Stomach (tissue), 9 donors: Measurements from ENCODE around the gene KLHL29. TPM values are rescaled to one million over a fixed set of nuclear protein-coding genes. Genes with fewer than 3 reads are reported as not detected.

Experiments used
- DNase-seq, 2 donors: peaks; one replicate each; pipeline versions ENCODE4 v3.0.0 to v3.0.0-alpha.2; 2013 to 2019
- H3K27ac ChIP-seq, 5 donors: fragments of 200-600 bp in 4 of 5; sonication (generic) in 4 of 5; one replicate each; pipeline ENCODE4 v1.5.1; 2013 to 2019; ENCODE audit warnings: mild to moderate bottlenecking in 1 of 5, moderate library complexity in 1 of 5
- H3K27me3 ChIP-seq, 3 donors: fragments of 200-600 bp; sonication (generic); one replicate each; pipeline ENCODE4 v1.5.1; 2017 to 2019; ENCODE audit warnings: mixed run types in 1 of 3
- H3K36me3 ChIP-seq, 4 donors: fragments of 200-600 bp; sonication (generic); 1 replicate in 3 of 4; 2 replicates in 1 of 4; pipeline ENCODE4 v1.5.1; 2016 to 2019
- H3K4me1 ChIP-seq, 4 donors: fragments of 200-600 bp; sonication (generic); one replicate each; pipeline ENCODE4 v1.5.1; 2016 to 2019
- H3K4me3 ChIP-seq, 4 donors: fragments of 200-600 bp; sonication (generic) in 3 of 4; one replicate each; pipeline ENCODE4 v1.5.1; 2016 to 2019; ENCODE audit warnings: mild to moderate bottlenecking in 1 of 4
- H3K9me3 ChIP-seq, 4 donors: fragments of 200-600 bp; sonication (generic); one replicate each; pipeline ENCODE4 v1.5.1; 2016 to 2019
- EP300 ChIP-seq: sonication (generic); formaldehyde crosslinking; IDR thresholded peaks from one replicate; pipeline ENCODE4 v1.6.1; 2017; ENCODE audit warnings: antibody characterized with exemption
- POLR2A ChIP-seq, 4 donors: fragments of 450-650 bp; IDR thresholded peaks; one replicate each; pipeline ENCODE4 v1.6.1; 2016; ENCODE audit warnings: antibody characterized with exemption in 4 of 4, control low read depth in 2 of 4, mild to moderate bottlenecking in 1 of 4, moderate library complexity in 1 of 4
- POLR2AphosphoS5 ChIP-seq, 3 donors: sonication (generic); formaldehyde crosslinking; IDR thresholded peaks; one replicate each; pipeline ENCODE4 v1.6.1; 2016; ENCODE audit warnings: antibody characterized with exemption in 3 of 3
- WGBS, 5 donors: extraction: QIAGEN DNeasy Blood & Tissue Kit in 3 of 5; methylation state at CpG; one replicate each; pipeline versions ENCODE4 v1.1.5 to v1.1.7; 2013 to 2018; 5-methylcytosine and 5-hydroxymethylcytosine counted together
- intact Hi-C: fragments of 100-400 bp; cut with DNase I; formaldehyde crosslinking; loops from one replicate; pipeline ENCODE4 v1.15.1; 2023; ENCODE audit warnings: low total_unique reads
- polyA plus RNA-seq, 3 donors: library from polyadenylated mRNA; stranded (reverse); fragments of 200-250 nt; gene quantifications; one replicate each; pipeline ENCODE4 v1.2.3, GENCODE V29; 2013
- total RNA-seq, 5 donors: library from RNA; depleted of rRNA; stranded (reverse); fragments of >200 nt; gene quantifications; one replicate each; pipeline versions ENCODE4 v1.1.0 to v1.2.3, GENCODE V29; 2014 to 2016
- TF ChIP-seq, protein P1 (sequence below), 7 experiments: fragments of 450-650 bp in 4 of 7; fragments of 200-600 bp in 3 of 7; sonication (generic) in 3 of 7; IDR thresholded peaks; one replicate each; pipeline ENCODE4 v1.5.1; 2016 to 2019; ENCODE audit warnings: antibody characterized with exemption in 7 of 7, control low read depth in 2 of 7, mild to moderate bottlenecking in 1 of 7
- donor health status: healthy with polysubstance abuse.
- donor health status: Bipolar disorder and iron deficiency.
- donor health status: healthy.

Gene KLHL29
- total and polyA plus RNA-seq, 8 donors = under 0.01 to 6.6 (median 1.3) TPM

DNA sequence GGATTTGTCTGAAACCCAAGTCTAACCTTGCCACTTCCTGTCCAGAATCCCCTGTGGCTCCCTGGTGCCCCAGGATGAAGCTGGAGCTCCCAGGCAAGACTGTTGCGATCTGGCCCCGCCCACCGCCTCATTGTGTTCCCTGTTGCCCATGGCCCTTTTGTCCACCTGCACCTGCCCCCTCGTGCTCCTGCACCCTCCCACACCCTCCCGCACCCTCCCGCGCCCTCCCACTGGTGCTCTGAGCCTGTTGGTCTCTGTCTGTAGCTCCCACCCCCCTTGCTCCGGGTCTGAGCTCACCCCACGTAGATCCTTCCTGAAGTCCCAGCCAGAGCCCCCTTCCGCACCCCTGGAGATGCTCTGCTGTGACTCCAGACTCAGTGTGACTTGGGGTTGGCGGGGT lies 297.5 kb downstream of the KLHL29 start:
- Histone ChIP-seq H3K36me3 (peaks cover 0 to 6% (median 0%) of the 10 kb centered on the region in 4 donors), H3K4me1 (peaks cover 0 to 18% (median 0%) of the 10 kb centered on the region in 4 donors), H3K4me3 (no peak overlapping the region), H3K27me3 (no peaks in the 10 kb centered on the region), H3K27ac (no peak overlapping the region), H3K9me3 (peaks cover 0 to 12% (median 10%) of the 10 kb centered on the region in 4 donors)
- DNase-seq = no peak
- intact Hi-C loops = no loop called here
- no peak for TF ChIP-seq EP300
- WGBS, 5 donors = 87 to 94% (median 92%) methylated on average over 11 of the region's 11 CpGs

DNA sequence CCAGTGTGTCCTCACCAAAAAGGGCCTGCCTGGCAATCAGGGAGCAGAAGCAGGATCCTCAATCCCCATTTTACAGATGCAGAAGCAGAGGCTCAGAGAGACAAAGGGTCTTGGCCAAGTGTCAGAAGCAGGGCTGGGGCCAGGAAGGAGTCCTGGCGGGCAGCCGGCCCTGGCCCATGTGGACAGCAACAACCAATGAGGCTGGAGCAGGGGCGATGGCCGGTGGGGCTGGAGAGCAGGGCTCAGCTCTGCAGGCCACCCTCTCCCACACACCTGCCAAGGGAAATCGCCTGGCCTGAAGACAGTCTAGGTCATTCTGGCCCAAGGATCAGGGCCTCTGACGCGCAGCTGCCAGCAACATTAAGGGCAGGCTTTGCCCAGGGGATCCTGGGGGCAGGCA lies 298.0 kb downstream of the KLHL29 start:
- Histone ChIP-seq H3K27me3 (no peaks in the 10 kb centered on the region), H3K4me1 (peaks cover 0 to 18% (median 0%) of the 10 kb centered on the region in 4 donors), H3K36me3 (peaks cover 0 to 6% (median 0%) of the 10 kb centered on the region in 4 donors), H3K27ac (no peak overlapping the region), H3K4me3 (no peak overlapping the region), H3K9me3 (peaks cover 0 to 12% (median 10%) of the 10 kb centered on the region in 4 donors)
- 83 to 92% (median 90%) methylated on average over 6 to 7 of the region's 7 CpGs for WGBS, 5 donors
- intact Hi-C loops = no loop called here
- DNase-seq = no peak
- TF ChIP-seq EP300 (no peak), POLR2AphosphoS5 (IDR thresholded peaks at IDR 0.05) (no peak), POLR2A (IDR thresholded peaks at IDR 0.05) (no peak)
- TF ChIP-seq, protein P1, sequence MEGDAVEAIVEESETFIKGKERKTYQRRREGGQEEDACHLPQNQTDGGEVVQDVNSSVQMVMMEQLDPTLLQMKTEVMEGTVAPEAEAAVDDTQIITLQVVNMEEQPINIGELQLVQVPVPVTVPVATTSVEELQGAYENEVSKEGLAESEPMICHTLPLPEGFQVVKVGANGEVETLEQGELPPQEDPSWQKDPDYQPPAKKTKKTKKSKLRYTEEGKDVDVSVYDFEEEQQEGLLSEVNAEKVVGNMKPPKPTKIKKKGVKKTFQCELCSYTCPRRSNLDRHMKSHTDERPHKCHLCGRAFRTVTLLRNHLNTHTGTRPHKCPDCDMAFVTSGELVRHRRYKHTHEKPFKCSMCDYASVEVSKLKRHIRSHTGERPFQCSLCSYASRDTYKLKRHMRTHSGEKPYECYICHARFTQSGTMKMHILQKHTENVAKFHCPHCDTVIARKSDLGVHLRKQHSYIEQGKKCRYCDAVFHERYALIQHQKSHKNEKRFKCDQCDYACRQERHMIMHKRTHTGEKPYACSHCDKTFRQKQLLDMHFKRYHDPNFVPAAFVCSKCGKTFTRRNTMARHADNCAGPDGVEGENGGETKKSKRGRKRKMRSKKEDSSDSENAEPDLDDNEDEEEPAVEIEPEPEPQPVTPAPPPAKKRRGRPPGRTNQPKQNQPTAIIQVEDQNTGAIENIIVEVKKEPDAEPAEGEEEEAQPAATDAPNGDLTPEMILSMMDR (IDR thresholded peaks at IDR 0.05) = no peak

- DNase-seq = no peak
- peaks cover 0 to 18% (median 0%) of the 10 kb centered on the region in 4 donors for H3K4me1 ChIP-seq
- H3K27me3 ChIP-seq = no peaks in the 10 kb centered on the region
- no peak overlapping the region for H3K4me3 ChIP-seq
- H3K27ac ChIP-seq = peak overlapping the region in 1 of 5 donors; percentile 47
- intact Hi-C loops = no loop called here
- no peak for TF ChIP-seq EP300
- no peak for TF ChIP-seq POLR2A (IDR thresholded peaks at IDR 0.05)
- TF ChIP-seq, protein P1 (IDR thresholded peaks at IDR 0.05) = no peak
- TF ChIP-seq POLR2AphosphoS5 (IDR thresholded peaks at IDR 0.05) = no peak
- peaks cover 0 to 10% (median 0%) of the 10 kb centered on the region in 4 donors for H3K36me3 ChIP-seq
- WGBS, 5 donors = 50 to 59% (median 56%) methylated on average over 15 to 19 of the region's 19 CpGs
- no peaks in the 10 kb centered on the region for H3K9me3 ChIP-seq
Measured at GRCh38 chr2:23684395-23685176, 299.6 kb downstream of the KLHL29 start.

DNA sequence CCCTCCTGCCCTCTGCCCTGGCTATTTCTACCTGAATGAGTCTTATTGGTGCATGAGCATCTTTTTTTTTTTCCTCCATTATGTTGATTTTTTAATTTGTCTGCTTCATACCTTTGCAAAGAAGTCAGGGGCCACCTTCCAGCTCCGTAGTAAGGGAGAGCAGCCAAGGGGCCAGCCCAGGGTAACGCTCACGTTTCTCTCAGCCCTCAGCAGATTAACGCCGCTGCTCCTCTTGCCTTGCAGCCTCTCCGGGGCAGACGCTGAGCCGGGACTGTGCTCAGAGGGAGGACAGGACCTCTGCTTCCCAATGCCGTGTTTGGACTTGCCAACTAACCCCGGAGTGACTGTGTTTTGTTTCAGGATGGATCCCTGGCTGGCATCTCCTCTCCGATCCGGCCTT lies 300.2 kb downstream of the KLHL29 start:
- no peak overlapping the region for H3K4me3 ChIP-seq
- no peaks in the 10 kb centered on the region for H3K27me3 ChIP-seq
- peaks cover 0 to 18% (median 0%) of the 10 kb centered on the region in 4 donors for H3K4me1 ChIP-seq
- no peak for DNase-seq
- peaks cover 0 to 14% (median 2%) of the 10 kb centered on the region in 4 donors for H3K36me3 ChIP-seq
- TF ChIP-seq, protein P1 (IDR thresholded peaks at IDR 0.05) = no peak
- TF ChIP-seq POLR2A (IDR thresholded peaks at IDR 0.05) (no peak), EP300 (no peak), POLR2AphosphoS5 (IDR thresholded peaks at IDR 0.05) (no peak)
- peak overlapping the region in 1 of 5 donors; percentile 47 for H3K27ac ChIP-seq
- intact Hi-C loops = no loop called here
- no peaks in the 10 kb centered on the region for H3K9me3 ChIP-seq
- 31 to 67% (median 49%) methylated on average over 12 of the region's 12 CpGs for WGBS, 5 donors

DNA sequence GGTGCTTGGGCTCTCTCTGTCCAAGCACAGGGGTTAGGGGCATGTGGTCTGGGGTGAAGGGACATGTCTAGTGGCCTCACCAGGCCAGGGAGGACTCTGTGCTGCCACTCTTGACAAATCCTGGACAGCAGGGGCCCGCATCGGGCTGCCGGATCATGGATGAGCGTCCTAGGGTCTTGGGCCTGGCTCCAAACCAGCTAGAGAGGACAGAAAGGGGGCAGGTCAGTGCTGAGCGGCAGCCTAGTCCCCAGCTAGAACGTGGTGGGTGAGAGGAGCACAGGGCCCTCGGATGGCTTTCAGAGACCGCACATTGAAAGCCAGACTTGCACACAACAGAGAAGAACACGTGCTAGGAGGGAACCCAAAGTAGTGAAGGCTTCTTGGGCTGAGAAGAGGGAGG lies 300.7 kb downstream of the KLHL29 start:
- Histone ChIP-seq H3K27ac (peak overlapping the region in 2 of 5 donors; percentile 12 to 47), H3K36me3 (peaks cover 0 to 20% (median 6%) of the 10 kb centered on the region in 4 donors), H3K4me3 (no peak overlapping the region), H3K9me3 (no peaks in the 10 kb centered on the region), H3K27me3 (no peaks in the 10 kb centered on the region), H3K4me1 (peaks cover 0 to 18% (median 0%) of the 10 kb centered on the region in 4 donors)
- TF ChIP-seq POLR2A (IDR thresholded peaks at IDR 0.05) (no peak), EP300 (no peak), POLR2AphosphoS5 (IDR thresholded peaks at IDR 0.05) (no peak)
- TF ChIP-seq, protein P1 (IDR thresholded peaks at IDR 0.05) = no peak
- DNase-seq = no peak
- intact Hi-C loops = no loop called here
- WGBS, 5 donors = 78 to 94% (median 91%) methylated on average over 9 of the region's 9 CpGs
